GM18511 (cell line): ENCODE results near the gene BAMBI.
"Not testable (repeated sequence)": the region's sequence is repeated elsewhere in the genome, so short reads cannot be mapped to it uniquely, and the experiment has no call there.

ENCODE experiments used
- ATAC-seq: cut with Tn5 transposase; IDR thresholded peaks from one replicate; pipeline ENCODE4 v1.9.1; 2021; ENCODE audit warnings: mild to moderate bottlenecking, moderate library complexity; ENCODE audit not compliant: unreplicated experiment

Gene BAMBI

GRCh38 chr10:28676968-28677887 is at the start of gene BAMBI:
TSS of gene BAMBI (plus strand) at chr10:28677521. CDS start at chr10:28677898, 377 bp downstream.
- peak; percentile 96 for ATAC-seq

GRCh38 chr10:28628184-28628893 is 49.0 kb upstream of the BAMBI start:
- ATAC-seq = peak; percentile 83

GRCh38 chr10:28631896-28632583 is 45.3 kb upstream of the BAMBI start:
- ATAC-seq = no peak

GRCh38 chr10:28632584-28632945 is 44.8 kb upstream of the BAMBI start:
- ATAC-seq = no peak

GRCh38 chr10:28633750-28634149 is 43.6 kb upstream of the BAMBI start:
- ATAC-seq = no peak

GRCh38 chr10:28637346-28637745 is 40.0 kb upstream of the BAMBI start:
- ATAC-seq = no peak

GRCh38 chr10:28638392-28638791 is 38.9 kb upstream of the BAMBI start:
- no peak for ATAC-seq

GRCh38 chr10:28640551-28640950 is 36.8 kb upstream of the BAMBI start:
- ATAC-seq = no peak

GRCh38 chr10:28644647-28645046 is 32.7 kb upstream of the BAMBI start:
- no peak for ATAC-seq

GRCh38 chr10:28652106-28652505 is 25.2 kb upstream of the BAMBI start:
- ATAC-seq = no peak

- no peak for ATAC-seq
Measured at GRCh38 chr10:28652703-28653102, 24.6 kb upstream of the BAMBI start.

GRCh38 chr10:28658824-28659223 is 18.5 kb upstream of the BAMBI start:
- not testable (repeated sequence) for ATAC-seq

- no peak for ATAC-seq
Measured at GRCh38 chr10:28661035-28661434, 16.3 kb upstream of the BAMBI start.

- peak; percentile 88 for ATAC-seq
Measured at GRCh38 chr10:28663576-28664368, 13.5 kb upstream of the BAMBI start.

- no peak for ATAC-seq
Measured at GRCh38 chr10:28664369-28664740, 13.0 kb upstream of the BAMBI start.

GRCh38 chr10:28666751-28667467 is 10.4 kb upstream of the BAMBI start:
- no peak for ATAC-seq

- ATAC-seq = no peak
Measured at GRCh38 chr10:28668363-28669226, 8.7 kb upstream of the BAMBI start.

- ATAC-seq = no peak
Measured at GRCh38 chr10:28669227-28670173, 7.8 kb upstream of the BAMBI start.
